HepG2 (cell line): ENCODE measurements around the gene DRC7. TPM values are rescaled to one million over a fixed set of nuclear protein-coding genes. Genes with fewer than 3 reads are reported as not detected.

ENCODE experiments used
- AKNA ChIP-seq: sonication (generic); formaldehyde crosslinking; IDR thresholded peaks from 2 replicates; pipeline ENCODE4 v1.4.0; 2020; ENCODE audit warnings: missing genetic modification reagents, borderline replicate concordance
- ARHGAP35 ChIP-seq: sonication (generic); formaldehyde crosslinking; IDR thresholded peaks from 2 replicates; pipeline ENCODE4 v1.9.0; 2022; ENCODE audit warnings: mild to moderate bottlenecking, inconsistent platforms, moderate library complexity, missing genetic modification reagents, borderline replicate concordance
- BORCS8-MEF2B ChIP-seq: sonication (generic); formaldehyde crosslinking; IDR thresholded peaks from 2 replicates; pipeline ENCODE4 v1.8.0; 2022; ENCODE audit warnings: mild to moderate bottlenecking, missing genetic modification reagents
- DNMT1 ChIP-seq: sonication (generic); formaldehyde crosslinking; IDR thresholded peaks from 2 replicates; pipeline ENCODE4 v1.5.1; 2020; ENCODE audit warnings: mild to moderate bottlenecking, missing genetic modification reagents
- DR1 ChIP-seq: sonication (generic); formaldehyde crosslinking; IDR thresholded peaks from 2 replicates; pipeline ENCODE4 v1.8.0; 2021; ENCODE audit warnings: mild to moderate bottlenecking, missing genetic modification reagents, inconsistent platforms
- ERF ChIP-seq: IDR thresholded peaks from 2 replicates; pipeline ENCODE4 v1.6.1; 2018; ENCODE audit warnings: missing biosample characterization, missing genetic modification reagents
- FLYWCH1 ChIP-seq: sonication (generic); formaldehyde crosslinking; IDR thresholded peaks from 2 replicates; pipeline ENCODE4 v1.8.1; 2023; ENCODE audit warnings: mild to moderate bottlenecking, missing genetic modification reagents
- HDAC6 ChIP-seq: fragments of 200-600 bp; sonication (generic); IDR thresholded peaks from 2 replicates; pipeline ENCODE4 v1.7.0; 2017; ENCODE audit warnings: mild to moderate bottlenecking, antibody characterized with exemption, low read length, low read depth
- HMGXB4 ChIP-seq, 2 experiments: sonication (generic) in 1 of 2; formaldehyde crosslinking in 1 of 2; IDR thresholded peaks; 2 replicates each; pipeline versions ENCODE4 v1.4.0 to v1.6.1; 2018 to 2020; ENCODE audit warnings: missing genetic modification reagents in 2 of 2, borderline replicate concordance in 1 of 2, low read depth in 1 of 2, mild to moderate bottlenecking in 1 of 2, missing biosample characterization in 1 of 2
- HOXA7 ChIP-seq: sonication (generic); formaldehyde crosslinking; IDR thresholded peaks from 2 replicates; pipeline ENCODE4 v1.8.1; 2022; ENCODE audit warnings: mild to moderate bottlenecking, missing genetic modification reagents, moderate library complexity
- KLF6 ChIP-seq: IDR thresholded peaks from 2 replicates; pipeline ENCODE4 v1.8.0; 2016; ENCODE audit warnings: missing biosample characterization, missing genetic modification reagents
- SALL1 ChIP-seq: sonication (generic); formaldehyde crosslinking; IDR thresholded peaks from 2 replicates; pipeline ENCODE4 v1.8.0; 2022; ENCODE audit warnings: mild to moderate bottlenecking, missing genetic modification reagents
- SATB2 ChIP-seq: sonication (generic); formaldehyde crosslinking; IDR thresholded peaks from 2 replicates; pipeline ENCODE4 v1.5.0; 2020; ENCODE audit warnings: missing genetic modification reagents
- TARDBP ChIP-seq: sonication (generic); formaldehyde crosslinking; IDR thresholded peaks from 2 replicates; pipeline ENCODE4 v1.8.0; 2022; ENCODE audit warnings: mild to moderate bottlenecking, missing genetic modification reagents
- TFAP4 ChIP-seq: sonication (generic); IDR thresholded peaks from 2 replicates; pipeline ENCODE4 v1.6.1; 2016; ENCODE audit warnings: low read depth, borderline replicate concordance
- ZBTB25 ChIP-seq: IDR thresholded peaks from 2 replicates; pipeline ENCODE4 v1.6.1; 2018; ENCODE audit warnings: missing genetic modification reagents
- ZBTB38 ChIP-seq: sonication (generic); formaldehyde crosslinking; IDR thresholded peaks from 2 replicates; pipeline ENCODE4 v1.5.1; 2020; ENCODE audit warnings: mild to moderate bottlenecking, missing genetic modification reagents
- ZC3H4 ChIP-seq: sonication (generic); formaldehyde crosslinking; IDR thresholded peaks from 2 replicates; pipeline ENCODE4 v1.4.0; 2020; ENCODE audit warnings: missing genetic modification reagents, borderline replicate concordance
- ZNF10 ChIP-seq: sonication (generic); formaldehyde crosslinking; IDR thresholded peaks from 2 replicates; pipeline ENCODE4 v1.4.0; 2020; ENCODE audit warnings: mild to moderate bottlenecking, low read depth, missing genetic modification reagents, borderline replicate concordance
- ZNF20 ChIP-seq: sonication (generic); formaldehyde crosslinking; IDR thresholded peaks from 2 replicates; pipeline ENCODE4 v1.4.0; 2020; ENCODE audit warnings: mild to moderate bottlenecking, moderate library complexity, missing genetic modification reagents
- ZNF724P ChIP-seq: sonication (generic); formaldehyde crosslinking; IDR thresholded peaks from 2 replicates; pipeline ENCODE4 v1.8.0; 2022; ENCODE audit warnings: missing genetic modification reagents, borderline replicate concordance
- ZNF737 ChIP-seq: sonication (generic); formaldehyde crosslinking; IDR thresholded peaks from 2 replicates; pipeline ENCODE4 v1.5.0; 2020; ENCODE audit warnings: missing genetic modification reagents, mild to moderate bottlenecking, borderline replicate concordance
- ZNF768 ChIP-seq: sonication (generic); formaldehyde crosslinking; IDR thresholded peaks from 2 replicates; pipeline ENCODE4 v1.4.0; 2020; ENCODE audit warnings: missing genetic modification reagents
- polyA plus RNA-seq, 8 experiments: library from polyadenylated mRNA; depleted of rRNA in 3 of 8; stranded (reverse) in 7 of 8; unstranded in 1 of 8; fragments of >200 nt; fragmentation: Illumina TruSeq in 4 of 8; extraction: Trizol in 4 of 8; gene quantifications; 2 replicates each; pipeline versions ENCODE4 v1.2.1 to v1.2.3, GENCODE V29; 2011 to 2016; ENCODE audit warnings: low read depth in 4 of 8, missing spikeins in 1 of 8, mixed read lengths in 1 of 8; ENCODE audit not compliant: insufficient read depth in 1 of 8
- total RNA-seq, 5 experiments: library from RNA; depleted of rRNA; stranded (reverse); fragments of >200 nt; fragmentation: Illumina TruSeq; extraction: Trizol; gene quantifications; 2 replicates each; pipeline ENCODE4 v1.2.3, GENCODE V29; 2016; ENCODE audit warnings: low read depth in 1 of 5

The DRC7 gene
- total and polyA plus RNA-seq, 2 of the 13 experiments (the other 11 are each of a cell fraction or from before 2014, with no cell fraction given) = 2.7 to 3.4 TPM

GRCh38 chr16:57709663-57710062 is 15.1 kb downstream of the DRC7 start (continued):
- no peak for TF ChIP-seq ZNF10 (CRISPR knock-in tag)
- no peak for TF ChIP-seq ZNF724P (CRISPR knock-in tag)
- TF ChIP-seq SALL1 (CRISPR knock-in tag) = peak; percentile 90
- TF ChIP-seq DR1 (CRISPR knock-in tag) = no peak
- no peak for TF ChIP-seq ZNF768
- no peak for TF ChIP-seq BORCS8-MEF2B
- no peak for TF ChIP-seq ZNF20 (CRISPR knock-in tag)
- no peak for TF ChIP-seq FLYWCH1 (CRISPR knock-in tag)
- no peak for TF ChIP-seq DNMT1 (CRISPR knock-in tag)
- TF ChIP-seq HMGXB4 (CRISPR knock-in tag; IDR thresholded peaks at IDR 0.05; ENCODE audit: borderline replicate concordance in 1 of 2, low read depth in 1 of 2) = 0 out of 4 replicates have a peak, but pooled peaks of 1 of the 2 experiments have one; percentile 20
- no peak for TF ChIP-seq ZNF737
- TF ChIP-seq HDAC6 = no peak
- TF ChIP-seq ARHGAP35 (CRISPR knock-in tag) = no peak
- TF ChIP-seq SATB2 (CRISPR knock-in tag) = no peak
- no peak for TF ChIP-seq TARDBP (CRISPR knock-in tag)
- peak; percentile 60; the same call in 1 of the 2 replicates for TF ChIP-seq ZBTB25 (CRISPR knock-in tag)
- TF ChIP-seq ZBTB38 (CRISPR knock-in tag) = no peak
- TF ChIP-seq KLF6 (CRISPR knock-in tag) = no peak
- TF ChIP-seq ERF (CRISPR knock-in tag) = 0 out of 2 replicates have a peak, but pooled peaks have one; percentile 47
- TF ChIP-seq AKNA (CRISPR knock-in tag) = no peak
- no peak for TF ChIP-seq ZC3H4
- TF ChIP-seq HOXA7 (CRISPR knock-in tag) = no peak
- no peak for TF ChIP-seq TFAP4
